Smooth muscle cell (in vitro differentiated cells): Measurements from ENCODE around the gene PLEKHA7. TPM values are rescaled to one million over a fixed set of nuclear protein-coding genes. Genes with fewer than 3 reads are reported as not detected.

Experiments
- DNase-seq: peaks from one replicate; lab custom pipeline; 2025; ENCODE audit not compliant: unreplicated experiment; lab: John Stamatoyannopoulos, UW
- H2AFZ ChIP-seq: fragments of 200-600 bp; sonication (generic); 2 replicates; pipeline ENCODE4 v1.6.0; 2016; ENCODE audit warnings: antibody characterized with exemption, low read depth, mild to moderate bottlenecking
- H3F3A ChIP-seq: fragments of 200-600 bp; sonication (generic); 2 replicates; pipeline ENCODE4 v1.6.0; 2017; ENCODE audit warnings: antibody characterized with exemption, low read depth
- H3K27ac ChIP-seq: fragments of 200-600 bp; sonication (generic); 2 replicates; pipeline ENCODE4 v1.5.1; 2016; ENCODE audit warnings: low read depth, mild to moderate bottlenecking
- H3K27me3 ChIP-seq: fragments of 200-600 bp; sonication (generic); 2 replicates; pipeline ENCODE4 v1.6.1; 2016; ENCODE audit warnings: low read depth, mild to moderate bottlenecking
- H3K36me3 ChIP-seq: fragments of 200-600 bp; sonication (generic); 2 replicates; pipeline ENCODE4 v1.5.1; 2016; ENCODE audit warnings: low read depth
- H3K4me1 ChIP-seq: fragments of 200-600 bp; sonication (generic); 2 replicates; pipeline ENCODE4 v1.5.1; 2016; ENCODE audit warnings: low read depth
- H3K4me2 ChIP-seq: fragments of 200-600 bp; sonication (generic); 2 replicates; pipeline ENCODE4 v1.6.0; 2016; ENCODE audit warnings: mild to moderate bottlenecking
- H3K4me3 ChIP-seq: fragments of 200-600 bp; sonication (generic); 2 replicates; pipeline ENCODE4 v1.5.1; 2016; ENCODE audit warnings: mild to moderate bottlenecking
- H3K79me2 ChIP-seq: fragments of 200-600 bp; sonication (generic); 2 replicates; pipeline ENCODE4 v1.6.0; 2016; ENCODE audit warnings: low read depth, mild to moderate bottlenecking
- H3K9ac ChIP-seq: fragments of 200-600 bp; sonication (generic); 2 replicates; pipeline ENCODE4 v1.6.0; 2016; ENCODE audit warnings: low read depth
- H3K9me3 ChIP-seq: fragments of 200-600 bp; sonication (generic); replicated peaks from 2 replicates; pipeline ENCODE4 v1.5.1; 2016; ENCODE audit warnings: low read depth
- H4K20me1 ChIP-seq: fragments of 200-600 bp; sonication (generic); 2 replicates; pipeline ENCODE4 v1.6.0; 2016; ENCODE audit warnings: low read depth
- CTCF ChIP-seq: fragments of 200-600 bp; sonication (generic); IDR thresholded peaks from 2 replicates; pipeline ENCODE4 v1.5.1; 2017; ENCODE audit warnings: borderline replicate concordance, mild to moderate bottlenecking, antibody characterized with exemption; ENCODE audit not compliant: insufficient read depth, poor library complexity, severe bottlenecking
- WGBS: methylation state at CpG from one replicate; pipeline ENCODE4 v1.1.7; 2016; ENCODE audit warnings: low lambda C conversion rate; 5-methylcytosine and 5-hydroxymethylcytosine counted together
- polyA plus RNA-seq: library from polyadenylated mRNA; unstranded; fragments of >200 nt; fragmentation: Nextera tagmentation; extraction: Ambion mirVana; gene quantifications from 2 replicates; pipeline ENCODE4 v1.2.1, GENCODE V29; 2016
- total RNA-seq: library from RNA; depleted of rRNA; stranded (reverse); fragments of >200 nt; gene quantifications from 2 replicates; pipeline ENCODE4 v1.2.3, GENCODE V29; 2014

The PLEKHA7 gene
- total and polyA plus RNA-seq, 2 experiments from 2014 or later, result 0.19 to 22.2 TPM

GRCh38 chr11:16804104-16804947 is 209.9 kb downstream of the PLEKHA7 start:
- Histone ChIP-seq H4K20me1 (no peaks in the 10 kb centered on the region), H2AFZ (no peak overlapping the region), H3K4me1 (no peaks in the 10 kb centered on the region), H3F3A (no peaks in the 10 kb centered on the region), H3K27me3 (no peaks in the 10 kb centered on the region), H3K9ac (no peak overlapping the region), H3K27ac (no peak overlapping the region), H3K4me3 (no peak overlapping the region), H3K36me3 (no peaks in the 10 kb centered on the region), H3K4me2 (no peak overlapping the region), H3K79me2 (no peaks in the 10 kb centered on the region), H3K9me3 (no peaks in the 10 kb centered on the region)
- DNase-seq, result no peak
- 90% methylated on average over 7 of the region's 7 CpGs for WGBS
- TF ChIP-seq CTCF, result no peak

- Histone ChIP-seq H3K4me2 (no peak overlapping the region), H3F3A (no peaks in the 10 kb centered on the region), H3K36me3 (no peaks in the 10 kb centered on the region), H2AFZ (no peak overlapping the region), H3K4me1 (no peaks in the 10 kb centered on the region), H3K27ac (no peak overlapping the region), H3K4me3 (no peak overlapping the region), H4K20me1 (no peaks in the 10 kb centered on the region), H3K27me3 (no peaks in the 10 kb centered on the region), H3K79me2 (no peaks in the 10 kb centered on the region), H3K9ac (no peak overlapping the region), H3K9me3 (no peaks in the 10 kb centered on the region)
- 97% methylated on average over 10 of the region's 10 CpGs for WGBS
- DNase-seq, result no peak
- no peak for TF ChIP-seq CTCF
Measured at GRCh38 chr11:16801288-16801980, 212.8 kb downstream of the PLEKHA7 start.

- Histone ChIP-seq H3K79me2 (no peaks in the 10 kb centered on the region), H3K4me3 (no peak overlapping the region), H4K20me1 (no peaks in the 10 kb centered on the region), H3K27ac (no peak overlapping the region), H2AFZ (no peak overlapping the region), H3K9ac (no peak overlapping the region), H3K9me3 (no peaks in the 10 kb centered on the region), H3K4me2 (no peak overlapping the region), H3K27me3 (no peaks in the 10 kb centered on the region), H3F3A (no peaks in the 10 kb centered on the region), H3K4me1 (no peaks in the 10 kb centered on the region), H3K36me3 (no peaks in the 10 kb centered on the region)
- no peak for DNase-seq
- no peak for TF ChIP-seq CTCF
Measured at GRCh38 chr11:16800382-16800781, 213.8 kb downstream of the PLEKHA7 start.

- H3F3A ChIP-seq, result no peaks in the 10 kb centered on the region
- no peaks in the 10 kb centered on the region for H3K36me3 ChIP-seq
- no peak for DNase-seq
- no peak for TF ChIP-seq CTCF
- no peaks in the 10 kb centered on the region for H4K20me1 ChIP-seq
- H3K9me3 ChIP-seq, result no peaks in the 10 kb centered on the region
- H3K4me3 ChIP-seq, result no peak overlapping the region
- no peak overlapping the region for H3K9ac ChIP-seq
- H3K27ac ChIP-seq, result no peak overlapping the region
- H3K27me3 ChIP-seq, result no peaks in the 10 kb centered on the region
- no peak overlapping the region for H2AFZ ChIP-seq
- no peaks in the 10 kb centered on the region for H3K79me2 ChIP-seq
- peaks cover 1% of the 10 kb centered on the region for H3K4me1 ChIP-seq
- H3K4me2 ChIP-seq, result no peak overlapping the region
Measured at GRCh38 chr11:16799890-16800289, 214.3 kb downstream of the PLEKHA7 start.
